ENCODE data around the gene TRIB2.

- TF ChIP-seq YY1 (IDR thresholded peaks at IDR 0.05; ENCODE audit: insufficient read depth, insufficient read length) (no peak), SUZ12 (IDR thresholded peaks at IDR 0.05; ENCODE audit: extremely low read depth, insufficient read depth, insufficient read length) (no peak), ZNF274 (IDR thresholded peaks at IDR 0.05; ENCODE audit: low read depth, low read length) (no peak)
Measured at GRCh38 chr2:12776521-12776961, 59.8 kb downstream of the TRIB2 start.

Data from NT2/D1 (cell line).